IPS-NIHi7 (cell line): ENCODE measurements around the gene METTL2B.

Experiments used
- DNase-seq: peaks from one replicate; pipeline ENCODE4 v3.0.0; 2012; ENCODE audit warnings: mixed read lengths; ENCODE audit errors: extremely low spot score

Gene METTL2B, protein sequence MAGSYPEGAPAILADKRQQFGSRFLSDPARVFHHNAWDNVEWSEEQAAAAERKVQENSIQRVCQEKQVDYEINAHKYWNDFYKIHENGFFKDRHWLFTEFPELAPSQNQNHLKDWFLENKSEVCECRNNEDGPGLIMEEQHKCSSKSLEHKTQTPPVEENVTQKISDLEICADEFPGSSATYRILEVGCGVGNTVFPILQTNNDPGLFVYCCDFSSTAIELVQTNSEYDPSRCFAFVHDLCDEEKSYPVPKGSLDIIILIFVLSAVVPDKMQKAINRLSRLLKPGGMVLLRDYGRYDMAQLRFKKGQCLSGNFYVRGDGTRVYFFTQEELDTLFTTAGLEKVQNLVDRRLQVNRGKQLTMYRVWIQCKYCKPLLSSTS

DNA sequence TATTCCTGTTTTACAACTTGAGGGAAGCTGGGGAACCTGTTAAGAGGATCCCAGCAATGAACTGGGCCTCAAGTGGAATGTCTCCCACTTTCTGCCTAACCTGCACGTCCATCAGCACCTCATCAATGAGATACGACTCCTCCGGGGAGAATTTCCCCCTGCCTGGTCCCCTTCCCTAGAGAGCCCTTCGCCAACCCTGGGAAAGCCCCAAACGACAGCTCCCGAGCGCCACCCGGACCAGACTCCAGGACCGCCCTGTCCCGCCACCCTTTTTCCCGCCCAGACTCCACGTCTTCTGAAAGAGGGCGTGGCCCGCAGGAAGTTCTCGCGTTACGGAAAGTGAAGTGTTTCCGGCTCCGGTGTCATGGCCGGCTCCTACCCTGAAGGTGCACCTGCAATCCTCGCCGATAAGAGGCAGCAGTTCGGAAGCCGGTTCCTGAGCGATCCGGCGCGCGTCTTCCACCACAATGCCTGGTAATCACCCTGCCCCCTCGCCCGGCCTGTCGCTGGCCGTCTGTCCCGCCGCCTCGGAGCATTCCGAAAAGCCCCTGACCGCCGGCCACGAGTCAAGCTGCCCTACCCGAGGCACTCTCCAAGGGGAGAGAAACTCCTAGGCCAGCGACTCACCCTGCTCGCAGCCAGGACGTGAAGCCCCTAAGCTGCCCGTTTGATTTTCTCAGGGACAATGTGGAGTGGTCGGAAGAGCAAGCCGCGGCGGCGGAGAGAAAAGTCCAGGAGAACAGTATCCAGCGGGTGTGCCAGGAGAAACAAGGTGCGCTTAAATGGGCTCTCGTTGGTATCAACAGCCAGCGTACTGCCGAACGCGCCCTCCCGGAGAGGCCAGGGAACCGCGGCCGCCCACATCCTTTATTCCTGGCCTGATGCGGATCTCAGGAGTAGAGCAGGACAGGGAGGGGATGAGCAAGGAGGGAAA is at the start of gene METTL2B:
Gene METTL2B (plus strand): TSS at position 347 of the 934 bp plus-strand sequence. CDS start 18 bp downstream, at position 365.
- DNase-seq, result peak; percentile 83

DNA sequence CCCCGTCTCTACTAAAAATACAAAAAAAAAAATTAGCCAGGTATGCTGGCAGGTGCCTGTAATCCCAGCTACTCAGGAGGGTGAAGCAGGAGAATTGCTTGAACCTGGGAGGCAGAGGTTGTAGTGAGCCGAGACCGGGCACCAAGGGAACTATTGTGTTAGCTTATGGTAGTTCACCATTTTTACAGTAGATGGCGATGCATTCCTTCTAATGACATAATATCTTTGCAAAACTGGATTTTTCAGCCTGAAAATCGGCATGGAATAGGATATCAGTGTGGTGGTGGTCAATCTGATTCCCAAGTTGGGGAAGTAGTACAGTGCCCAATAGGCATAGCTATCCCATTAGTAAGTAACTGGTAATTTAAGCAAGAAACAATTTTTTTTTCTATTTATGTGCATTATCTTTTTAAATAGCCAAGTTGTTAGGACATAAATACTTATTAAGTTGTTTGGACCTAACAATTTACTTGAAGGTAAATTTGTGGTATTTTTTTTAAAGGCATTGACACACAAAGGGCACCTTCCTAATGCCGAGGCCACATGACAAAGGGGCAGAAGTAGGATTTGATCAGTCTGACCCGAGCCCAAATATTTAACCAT is 49.2 kb upstream of the METTL2B start:
- peak; percentile 43 for DNase-seq

DNA sequence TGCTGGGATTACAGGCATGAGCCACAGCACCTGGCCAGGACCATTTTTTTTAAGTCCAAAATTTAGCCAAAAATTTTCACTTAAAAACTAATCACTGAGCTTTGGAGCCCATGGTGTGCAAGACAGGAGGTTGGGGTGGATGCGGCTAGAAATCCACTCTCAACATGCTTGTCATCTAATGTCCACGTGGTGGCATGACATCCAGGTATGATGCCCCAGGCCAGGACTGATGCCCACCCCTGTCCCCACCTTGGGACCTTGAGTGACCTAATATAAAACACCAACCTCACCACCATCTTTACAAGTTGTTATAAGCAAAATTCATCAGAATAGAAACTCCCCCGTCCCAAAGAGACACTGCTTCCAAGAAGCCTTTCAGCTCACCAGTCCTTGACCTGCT is 46.3 kb upstream of the METTL2B start:
- no peak for DNase-seq

GRCh38 chr7:128431221-128431620 is 45.3 kb upstream of the METTL2B start:
- peak; percentile 66 for DNase-seq

GRCh38 chr7:128431754-128432153 is 44.8 kb upstream of the METTL2B start:
- DNase-seq, result no peak

GRCh38 chr7:128434413-128435326 is 41.9 kb upstream of the METTL2B start:
- DNase-seq, result no peak

GRCh38 chr7:128435327-128435686 is 41.2 kb upstream of the METTL2B start:
- no peak for DNase-seq

DNA sequence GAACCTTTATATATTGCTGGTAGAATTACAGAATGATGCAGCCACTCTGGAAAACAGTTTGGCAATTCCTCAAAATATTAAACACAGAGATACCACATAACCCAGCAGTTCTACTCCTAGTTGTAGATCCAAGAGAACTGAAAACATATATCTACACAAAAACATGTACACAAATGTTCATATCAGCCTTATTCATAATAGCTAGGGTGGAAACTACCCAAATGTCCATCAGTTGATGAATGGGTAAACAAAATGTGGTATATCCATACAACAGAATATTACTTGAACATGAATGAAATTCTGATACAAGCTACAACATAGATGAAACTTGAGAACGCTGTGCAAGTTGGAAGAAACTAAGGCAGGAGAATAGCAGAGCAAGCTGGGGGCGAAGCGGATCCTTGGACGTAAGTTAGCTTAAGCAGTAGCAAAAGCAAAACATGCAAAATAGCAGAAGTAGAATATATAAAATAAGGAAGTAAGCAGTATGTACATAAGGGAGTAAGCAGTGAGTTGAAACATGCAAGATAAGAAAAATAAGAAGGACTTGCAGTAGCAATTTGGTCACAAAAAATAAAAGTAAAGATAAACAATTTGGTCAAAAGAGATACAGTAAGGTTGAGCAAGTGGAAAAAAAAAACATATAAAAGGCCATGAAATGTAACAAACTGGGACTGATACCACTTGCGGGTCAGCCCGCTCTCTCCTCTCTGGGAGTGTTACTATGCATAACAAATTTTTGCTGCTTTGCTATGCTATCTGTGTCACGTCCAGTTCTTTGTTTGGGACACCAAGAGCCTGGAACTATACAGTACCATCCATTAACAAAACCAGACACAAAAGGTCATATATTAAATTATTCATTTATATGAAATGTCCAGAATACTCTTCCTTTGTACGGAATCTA is 38.9 kb upstream of the METTL2B start:
- no peak for DNase-seq

- DNase-seq, result no peak
Measured at GRCh38 chr7:128442356-128442755, 34.2 kb upstream of the METTL2B start.

- no peak for DNase-seq
Measured at GRCh38 chr7:128443831-128444600, 32.5 kb upstream of the METTL2B start.

GRCh38 chr7:128446306-128446705 is 30.2 kb upstream of the METTL2B start:
- DNase-seq, result no peak

DNA sequence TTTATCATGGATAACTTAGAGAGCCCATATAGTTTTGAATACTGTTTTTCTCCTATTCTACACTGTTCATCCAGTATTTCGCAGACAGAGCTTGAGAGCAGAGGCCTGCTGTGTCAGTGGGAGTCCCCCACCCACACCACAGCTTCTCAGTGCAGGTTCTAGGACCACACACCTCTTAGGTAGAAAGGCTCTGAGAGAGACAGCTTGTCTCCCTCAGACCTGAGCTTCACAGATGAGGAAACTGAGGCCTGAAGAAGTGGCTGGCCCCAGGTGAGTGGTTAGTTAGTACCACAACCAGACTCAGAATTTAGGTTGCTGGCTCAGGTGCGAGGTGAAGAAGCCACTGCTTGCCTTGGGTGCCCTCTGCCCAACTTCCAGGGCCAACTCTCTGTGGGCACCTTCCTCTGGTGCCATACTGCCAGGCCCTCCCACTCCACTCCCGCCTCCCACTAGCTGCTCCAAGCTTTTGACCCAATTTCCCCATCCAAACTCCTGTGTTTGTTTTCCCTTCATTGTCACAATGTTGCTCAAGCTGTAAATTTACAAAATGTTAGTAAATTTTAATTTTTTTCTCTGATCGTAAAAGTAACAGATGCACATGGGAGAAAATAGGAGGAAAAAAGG is 28.5 kb upstream of the METTL2B start:
- DNase-seq, result no peak

DNA sequence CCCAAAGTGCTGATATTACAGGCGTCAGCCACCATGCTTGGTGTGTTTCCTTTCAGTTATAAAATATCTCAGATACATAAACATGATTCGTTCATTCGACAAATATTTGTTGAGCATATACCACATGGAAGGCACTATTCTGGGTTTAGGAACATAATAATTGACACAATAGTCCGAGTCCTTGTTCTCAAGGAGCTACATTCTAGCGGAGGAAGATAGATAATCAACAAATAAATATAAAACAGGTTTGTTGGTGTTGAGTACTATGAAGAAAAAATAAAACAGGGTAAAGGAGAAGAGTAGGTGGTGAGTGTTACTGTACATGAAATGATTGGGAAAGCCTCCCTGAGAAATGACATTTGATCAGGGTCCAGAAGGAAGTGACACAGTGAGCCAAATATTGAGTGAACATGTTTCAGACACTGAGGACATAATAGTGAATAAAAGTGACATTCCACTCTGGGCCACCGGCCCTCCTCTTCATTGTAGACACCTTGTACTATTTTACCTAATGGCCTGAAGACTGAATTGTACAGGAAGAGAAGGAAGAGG is 27.7 kb upstream of the METTL2B start:
- DNase-seq, result no peak

GRCh38 chr7:128450409-128450808 is 26.1 kb upstream of the METTL2B start:
- DNase-seq, result no peak

GRCh38 chr7:128450913-128451312 is 25.6 kb upstream of the METTL2B start:
- DNase-seq, result no peak

DNA sequence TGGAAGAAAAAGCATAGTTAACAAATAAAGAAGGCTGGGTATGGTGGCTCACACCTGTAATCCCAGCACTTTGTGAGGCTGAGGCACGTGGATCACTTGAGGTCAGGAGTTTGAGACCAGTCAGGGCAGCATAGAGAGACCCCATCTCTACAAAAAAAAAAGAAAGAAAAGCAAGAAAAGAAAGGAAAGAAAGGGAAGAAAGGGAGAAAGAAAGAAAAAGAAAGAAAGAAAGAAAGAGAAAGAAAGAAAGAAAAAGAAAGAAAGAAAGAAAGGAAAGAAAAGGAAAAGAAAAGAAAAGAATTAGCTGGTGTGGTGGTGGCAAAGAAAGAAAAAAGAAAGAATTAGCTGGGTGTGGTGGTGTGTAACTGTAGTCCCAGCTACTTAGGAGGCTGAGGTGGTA is 24.0 kb upstream of the METTL2B start:
- no peak for DNase-seq

- peak; percentile 95 for DNase-seq
Measured at GRCh38 chr7:128453836-128454804, 22.4 kb upstream of the METTL2B start.
